ENCODE results near the gene CMTR2.

Gene CMTR2

DNA sequence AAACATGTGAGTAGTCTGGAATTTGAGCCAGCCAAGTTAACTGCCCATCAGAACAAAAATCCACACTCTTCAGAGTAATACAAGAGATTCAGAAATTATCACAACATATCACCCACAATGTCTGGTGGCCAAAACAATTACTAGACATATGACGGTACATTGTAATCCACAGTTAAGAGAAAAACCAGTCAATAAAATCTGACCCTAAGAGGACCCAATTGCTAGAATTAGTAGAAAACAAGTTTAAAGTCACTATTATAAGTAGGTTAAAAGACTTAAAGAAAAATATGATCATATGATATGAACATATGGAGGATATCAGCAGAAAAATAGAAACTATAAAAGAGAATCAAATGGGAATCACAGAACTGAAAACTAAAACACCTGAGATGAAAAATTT lies 15.8 kb downstream of the CMTR2 start:
- no peak for DNase-seq (ENCODE audit: low read depth)

DNA sequence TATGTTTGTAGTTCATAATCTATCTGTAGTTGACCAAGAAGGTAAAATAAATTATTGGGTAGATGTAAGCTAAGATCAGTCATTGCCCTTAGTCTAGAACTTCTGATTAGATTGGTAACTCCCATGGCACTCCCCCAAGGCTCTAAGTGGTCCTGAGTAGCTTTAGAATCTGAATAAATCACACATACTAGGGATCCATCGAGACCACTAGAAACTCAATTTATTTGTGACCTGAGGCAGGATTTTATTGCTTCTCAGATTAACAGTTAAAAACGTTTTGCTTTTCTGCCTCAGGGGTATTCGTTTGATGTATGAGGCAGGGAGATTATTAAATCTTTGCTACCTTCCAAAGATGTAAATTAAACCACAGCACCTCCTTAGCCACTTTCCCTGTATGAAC lies 24.9 kb downstream of the CMTR2 start:
- no peak for DNase-seq (ENCODE audit: low read depth)

DNA sequence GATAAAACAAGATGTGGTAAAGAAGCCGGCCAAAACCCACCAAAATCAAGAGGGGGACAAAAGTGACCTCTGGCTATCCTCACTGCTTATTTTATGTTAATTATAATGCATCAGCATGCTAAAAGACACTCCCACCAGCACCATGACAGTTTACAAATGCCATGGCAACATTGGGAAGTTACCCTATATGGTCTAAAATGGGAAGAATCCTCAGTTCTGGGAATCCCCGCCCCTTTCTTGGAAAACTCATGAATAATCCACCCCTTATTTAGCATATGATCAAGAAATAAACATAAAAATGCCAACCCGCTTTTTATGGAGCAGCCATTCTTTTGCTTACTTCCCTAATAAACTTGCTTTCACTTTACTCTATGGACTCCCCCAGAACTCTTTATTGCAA lies 25.6 kb downstream of the CMTR2 start:
- DNase-seq (ENCODE audit: low read depth) = no peak

DNA sequence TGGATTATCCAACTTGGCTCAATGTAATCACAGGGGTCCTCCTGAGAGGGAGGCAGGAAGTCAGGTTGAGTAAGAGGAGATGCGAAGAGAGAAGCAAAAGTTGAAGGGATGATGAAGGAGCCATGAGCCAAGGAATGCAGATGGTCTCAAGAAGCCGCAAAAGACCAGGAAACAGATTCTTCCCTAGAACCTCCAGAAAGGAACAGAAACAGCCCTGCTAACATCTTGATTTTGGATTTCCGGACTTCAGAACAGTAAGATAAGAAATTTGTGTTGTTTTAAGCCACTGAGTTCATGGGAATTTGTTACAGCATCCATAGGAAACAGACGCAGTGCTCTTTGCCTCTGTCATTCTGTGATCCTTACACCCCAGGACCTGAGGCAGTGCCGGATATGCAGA lies 26.8 kb downstream of the CMTR2 start:
- DNase-seq (ENCODE audit: low read depth) = no peak

DNA sequence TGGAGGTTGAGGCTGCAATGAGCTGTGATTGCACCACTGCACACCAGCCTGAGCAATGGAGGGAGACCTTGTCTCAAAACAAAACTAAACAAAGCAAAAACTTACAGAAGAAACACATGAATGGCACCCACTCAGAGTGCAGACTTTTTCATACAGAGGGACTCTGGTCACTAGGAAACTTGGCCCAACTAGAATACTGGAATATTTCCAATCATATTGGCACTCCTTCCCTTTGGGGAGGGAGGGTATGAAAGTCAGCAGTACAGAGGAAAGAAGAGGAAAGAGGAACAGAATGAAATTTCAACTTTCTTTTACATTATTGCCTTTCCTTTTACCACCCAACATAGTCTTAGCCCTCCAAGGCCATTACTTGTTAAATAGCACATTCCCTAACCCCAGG lies 28.2 kb downstream of the CMTR2 start:
- no peak for DNase-seq (ENCODE audit: low read depth)

DNA sequence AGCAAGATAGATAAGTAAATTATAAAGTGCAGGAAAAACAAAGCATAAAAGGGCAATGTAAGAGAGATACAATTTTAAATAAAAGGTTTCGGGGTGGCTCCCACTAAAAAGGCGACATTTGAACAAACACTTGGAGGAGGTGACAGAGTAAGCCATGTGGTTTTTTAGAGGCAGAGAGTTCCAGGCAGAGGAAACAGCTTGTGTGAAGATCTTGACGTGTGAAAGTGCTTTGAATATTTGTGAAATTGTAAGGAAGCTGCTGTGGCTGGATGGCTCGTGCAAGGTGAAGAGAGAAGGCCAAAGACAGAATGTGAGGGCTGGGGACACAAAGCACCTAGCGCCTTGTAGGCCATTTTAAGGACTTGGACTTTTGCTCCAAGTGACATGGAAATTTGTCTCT lies 30.1 kb downstream of the CMTR2 start:
- no peak for DNase-seq (ENCODE audit: low read depth)

DNA sequence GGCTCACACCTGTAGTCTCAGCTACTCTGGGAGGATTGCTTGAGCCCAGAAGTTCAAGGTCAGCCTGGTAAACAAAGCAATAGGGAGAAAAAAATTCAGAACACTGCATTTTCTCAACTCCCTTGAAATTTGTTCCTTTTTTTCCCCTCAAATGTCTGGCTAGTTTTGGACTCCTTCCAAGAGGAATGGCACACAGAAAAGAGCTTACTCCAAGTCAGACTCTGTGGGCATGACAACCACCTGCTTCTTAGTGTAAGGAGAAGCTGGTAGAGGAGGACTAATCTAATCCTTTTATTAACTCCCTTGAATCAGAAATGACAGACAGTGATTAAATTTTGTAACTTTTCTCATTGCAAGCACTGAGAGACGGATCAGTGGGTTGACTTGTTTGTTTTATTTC lies 30.8 kb downstream of the CMTR2 start:
- DNase-seq (ENCODE audit: low read depth) = no peak

DNA sequence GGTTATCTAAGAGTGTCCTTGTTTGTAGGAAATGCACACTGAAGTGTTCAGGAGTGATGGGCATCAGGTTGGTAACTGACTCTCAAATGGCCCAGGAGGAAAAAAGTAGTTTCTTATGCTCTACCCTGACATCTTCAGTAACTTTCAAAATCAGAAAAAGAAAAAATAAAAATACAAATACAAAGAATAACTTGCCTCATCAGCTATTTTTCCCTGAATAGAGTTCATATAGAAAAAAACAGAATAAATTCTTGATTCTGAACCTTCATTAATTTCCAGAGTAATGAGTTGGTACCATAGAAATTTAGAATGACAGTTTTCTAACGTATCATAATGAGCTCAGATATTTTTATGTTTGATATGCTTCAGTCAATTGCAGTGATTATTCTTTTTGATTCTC lies 31.4 kb downstream of the CMTR2 start:
- no peak for DNase-seq (ENCODE audit: low read depth)

DNA sequence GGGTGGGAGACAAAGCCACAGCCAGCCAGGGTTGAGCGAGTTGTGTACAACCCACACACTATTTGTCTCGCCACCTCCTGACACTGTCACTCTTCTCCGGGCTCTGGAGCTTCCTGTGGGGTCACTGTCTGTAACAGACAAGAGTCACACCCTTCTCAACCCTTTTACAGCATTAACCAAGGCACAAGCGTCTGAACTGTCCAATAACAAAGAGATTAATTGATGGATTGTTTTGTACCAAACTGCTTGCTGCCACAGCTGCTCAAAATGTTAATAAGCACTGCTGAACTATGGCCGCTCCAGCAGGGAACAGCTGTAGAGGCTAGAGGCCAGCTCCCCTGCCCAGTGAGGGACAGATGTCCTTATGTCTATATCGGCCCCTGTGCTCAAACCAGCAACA lies 33.5 kb downstream of the CMTR2 start:
- DNase-seq (ENCODE audit: low read depth) = no peak

DNA sequence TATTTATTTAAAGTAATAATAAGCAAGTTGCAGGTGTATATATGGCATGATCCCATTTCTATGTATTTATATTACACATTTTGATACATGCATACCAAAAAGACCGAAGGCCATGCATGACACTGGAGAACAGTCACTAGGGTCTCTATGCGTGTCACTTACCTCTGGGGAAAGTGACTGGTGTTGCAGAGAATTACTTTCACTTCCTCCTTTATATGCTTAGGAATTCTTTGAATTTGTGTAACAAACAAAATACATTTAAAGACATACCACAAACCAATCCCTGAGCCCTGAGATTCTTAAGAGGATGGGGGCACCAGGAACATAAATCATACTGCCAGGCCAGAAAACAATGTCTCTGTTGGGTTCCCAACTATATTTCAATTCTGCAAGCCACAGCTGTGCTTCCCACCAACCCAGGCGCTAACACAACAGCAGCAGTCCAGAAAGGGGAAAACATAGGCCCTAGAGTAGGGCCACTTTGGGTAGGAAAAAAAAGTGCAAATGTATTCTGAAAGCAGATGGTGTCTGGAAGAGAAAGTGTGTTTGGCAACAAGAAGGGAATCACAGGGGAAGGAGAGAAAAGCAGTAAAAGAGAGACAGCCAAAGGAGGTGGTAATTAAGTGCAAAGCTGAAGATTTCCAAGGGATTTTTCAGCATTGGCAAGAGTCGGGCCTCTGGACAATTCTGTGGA lies 34.2 kb downstream of the CMTR2 start:
- DNase-seq (ENCODE audit: low read depth) = no peak

DNA sequence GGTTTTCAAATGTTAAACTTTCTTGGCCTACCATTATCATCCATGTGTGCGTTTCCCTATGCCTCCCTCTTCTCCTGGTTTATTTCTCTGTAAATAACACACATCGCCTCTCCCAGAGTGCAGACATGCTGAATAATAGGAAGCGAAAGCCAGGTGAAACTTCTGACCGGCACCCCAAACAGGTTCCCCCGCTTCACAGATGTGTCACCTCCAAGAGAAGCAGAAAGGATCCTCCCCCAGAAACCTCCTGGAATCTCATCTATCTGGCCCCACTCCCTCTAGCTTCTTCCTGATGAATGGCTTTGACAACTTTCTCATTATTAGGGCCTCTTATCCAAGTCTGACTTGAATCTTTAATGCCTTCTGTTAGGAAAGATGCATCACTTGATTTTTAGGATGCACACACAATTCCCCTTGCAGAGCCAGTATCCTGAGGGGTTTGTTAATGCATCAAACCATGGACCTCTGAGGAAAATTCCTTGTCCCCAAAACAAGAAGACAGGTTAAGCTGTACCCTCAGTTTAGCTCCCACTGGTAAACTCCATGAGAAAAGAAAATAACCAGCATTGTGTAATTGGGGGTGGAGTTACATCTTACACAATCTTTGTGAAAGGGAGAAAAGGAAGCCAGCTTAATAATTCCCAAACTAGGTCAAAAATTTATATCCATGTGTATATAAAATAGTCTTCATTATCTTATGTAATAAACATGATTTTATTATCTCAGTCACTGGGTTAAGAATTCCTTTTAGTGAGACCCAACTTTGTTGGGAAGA lies 38.6 kb downstream of the CMTR2 start:
- no peak for DNase-seq (ENCODE audit: low read depth)

DNA sequence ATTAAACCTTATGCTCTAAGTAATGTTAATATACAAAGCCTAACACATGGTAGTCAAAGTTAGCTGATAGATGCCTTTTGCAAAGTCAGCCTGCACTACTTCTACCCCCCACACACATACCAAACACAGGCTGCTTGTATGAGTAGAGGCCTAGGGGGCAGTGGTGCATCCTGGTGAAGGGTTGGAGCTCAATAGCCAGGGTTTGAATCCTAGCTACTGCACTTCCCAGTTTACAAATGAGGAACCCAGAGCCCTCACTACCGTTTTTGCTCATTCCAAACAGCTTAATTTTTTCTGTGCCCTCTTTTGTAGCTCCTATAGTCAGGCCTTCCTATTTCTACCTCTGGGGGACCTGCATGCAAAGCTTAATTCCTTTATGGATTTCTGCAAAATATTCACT lies 39.8 kb downstream of the CMTR2 start:
- DNase-seq (ENCODE audit: low read depth) = no peak

DNA sequence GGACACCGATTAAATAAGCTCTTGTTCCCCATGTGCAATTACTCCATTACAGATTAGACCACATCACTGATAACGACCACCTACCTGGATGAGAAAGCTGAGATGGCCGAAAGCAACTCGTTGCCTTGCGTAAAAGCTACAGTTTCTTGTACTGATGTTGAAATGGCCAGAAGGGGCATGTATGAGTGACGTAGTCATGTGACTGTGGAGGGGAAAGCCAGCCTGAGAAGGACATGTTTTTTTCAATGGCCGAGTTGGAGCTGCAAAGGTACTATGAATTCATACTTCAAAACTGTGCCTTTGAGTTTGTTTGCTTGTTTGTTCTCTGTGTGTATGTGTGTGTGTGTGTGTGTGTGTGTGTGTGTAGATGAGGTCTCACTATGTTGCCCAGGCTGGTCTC lies 41.7 kb downstream of the CMTR2 start:
- DNase-seq (ENCODE audit: low read depth) = no peak

DNA sequence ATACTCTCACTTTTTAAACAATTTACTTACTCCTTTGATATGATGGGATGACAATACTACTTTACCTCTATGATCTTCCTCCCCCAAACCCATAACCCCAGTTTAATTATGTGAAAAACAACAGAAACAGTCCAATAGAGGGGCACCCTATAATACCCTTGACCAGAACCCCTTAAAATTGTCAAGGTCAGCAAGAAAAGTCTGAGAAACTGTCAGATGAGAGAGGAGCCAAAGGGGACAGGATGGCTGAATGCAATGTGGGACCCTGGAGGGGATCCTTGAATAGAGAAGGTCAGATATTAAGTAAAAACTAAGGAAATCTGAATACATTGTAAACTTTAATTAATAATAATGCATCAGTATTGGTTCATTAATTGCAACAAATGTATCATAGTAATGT lies 42.9 kb downstream of the CMTR2 start:
- no peak for DNase-seq (ENCODE audit: low read depth)

DNA sequence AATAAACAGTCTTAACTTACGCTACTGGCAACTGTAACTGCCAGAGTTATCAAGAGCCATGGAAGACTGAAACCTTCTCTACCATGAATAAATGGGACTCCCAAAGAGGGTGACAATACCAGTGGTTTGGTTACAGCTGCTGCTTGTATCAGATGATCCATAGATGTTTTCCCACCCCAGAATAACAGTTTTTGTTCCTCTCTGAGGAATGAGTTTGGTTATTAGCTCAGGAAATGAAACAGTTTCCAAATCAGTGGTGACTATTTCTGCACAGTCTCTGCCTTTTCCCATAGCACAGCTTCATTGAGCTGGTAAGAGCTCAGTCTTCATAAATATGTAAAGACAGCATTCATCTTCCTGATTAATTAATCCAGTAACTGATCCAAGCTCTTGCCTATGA lies 44.7 kb downstream of the CMTR2 start:
- no peak for DNase-seq (ENCODE audit: low read depth)

DNA sequence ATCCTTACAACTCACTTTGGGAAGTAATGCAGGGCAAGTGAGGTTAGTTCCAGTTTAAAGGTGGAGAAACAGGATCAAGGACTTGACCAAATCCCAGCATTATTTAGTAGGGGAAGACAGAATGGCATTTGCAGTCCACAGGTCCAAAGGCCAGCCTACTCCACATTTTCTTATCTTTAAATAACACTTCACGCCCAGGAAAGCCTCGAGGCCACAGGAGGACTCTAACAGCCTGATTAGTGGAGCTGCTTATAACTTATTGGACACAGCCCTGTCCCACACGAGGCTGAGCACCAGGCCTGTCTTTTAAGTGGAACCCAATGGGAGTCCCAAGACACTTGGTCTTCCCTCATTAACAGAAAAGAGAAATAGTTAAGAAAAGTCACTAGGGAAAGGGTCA lies 46.6 kb downstream of the CMTR2 start:
- DNase-seq (ENCODE audit: low read depth) = no peak

DNA sequence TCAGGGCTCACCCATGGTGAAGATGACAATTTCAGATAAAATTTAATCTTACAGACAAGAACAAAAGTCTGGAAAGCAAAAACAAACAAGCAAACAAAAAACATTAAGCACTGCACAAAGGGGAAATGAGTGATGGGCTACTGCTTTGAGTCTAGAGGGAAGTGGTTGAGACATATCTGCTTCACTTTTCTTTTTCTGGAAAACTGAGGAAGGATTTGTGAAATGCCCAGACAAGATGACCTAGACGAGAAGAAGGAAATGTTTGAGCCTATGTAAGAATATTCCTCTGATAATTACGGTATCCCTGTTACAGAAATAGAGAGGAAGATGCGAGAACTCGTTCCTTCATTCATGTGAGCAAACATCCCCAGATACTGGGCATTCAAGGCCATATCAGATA lies 47.2 kb downstream of the CMTR2 start:
- no peak for DNase-seq (ENCODE audit: low read depth)

Measured in GM04504 (cell line).